IMR-90 (cell line): ENCODE data around the gene USP35. TPM values are rescaled to one million over a fixed set of nuclear protein-coding genes. Genes with fewer than 3 reads are reported as not detected.

Experiments used
- ATAC-seq: fragments of 200-7000 bp; cut with Tn5 transposase; 2 replicates; pipeline ENCODE4 v1.9.1; 2020; ENCODE audit warnings: low read depth, mild to moderate bottlenecking, moderate library complexity
- BruUV-seq: library from RNA; stranded (reverse); fragments of 400-500 nt; replicated peaks from 2 replicates; lab custom pipeline; 2021; lab: Mats Ljungman, UMichigan
- CTCF ChIA-PET: fragments of 300-600 bp; formaldehyde crosslinking; extraction: SDS; loops from one replicate; lab custom pipeline; 2021; ENCODE audit warnings: antibody characterized with exemption; lab: Yijun Ruan, JAX
- POLR2A ChIA-PET: fragments of 300-600 bp; sonication (Branson Sonifier 250); formaldehyde crosslinking; loops from one replicate; lab custom pipeline; 2022; ENCODE audit warnings: antibody characterized with exemption; ENCODE audit not compliant: unreplicated experiment; lab: Charles Lee
- DNase-seq: peaks from one replicate; pipeline ENCODE4 v3.0.0; 2013
- H2AFZ ChIP-seq: replicated peaks from 2 replicates; pipeline ENCODE3; 2013; ENCODE audit warnings: low read length, mild to moderate bottlenecking; ENCODE audit not compliant: poor library complexity
- H2AK5ac ChIP-seq: 2 replicates; pipeline ENCODE4 v1.6.1; 2013; ENCODE audit warnings: low read depth, low read length, inconsistent platforms
- H2AK9ac ChIP-seq: replicated peaks from 2 replicates; pipeline ENCODE3; 2013; ENCODE audit warnings: mild to moderate bottlenecking, low read depth, low read length, moderate library complexity; ENCODE audit not compliant: poor library complexity
- H2BK120ac ChIP-seq: 2 replicates; pipeline ENCODE4 v1.6.1; 2013; ENCODE audit warnings: low read depth, low read length, inconsistent platforms
- H2BK15ac ChIP-seq: 3 replicates; pipeline ENCODE4 v1.6.1; 2013; ENCODE audit warnings: low read depth, low read length, inconsistent platforms
- H2BK20ac ChIP-seq: 2 replicates; pipeline ENCODE4 v1.6.1; 2013; ENCODE audit warnings: low read depth, mild to moderate bottlenecking, inconsistent platforms, low read length, moderate library complexity
- H2BK5ac ChIP-seq: 2 replicates; pipeline ENCODE4 v1.6.1; 2013; ENCODE audit warnings: mild to moderate bottlenecking, low read depth, low read length, inconsistent platforms; ENCODE audit not compliant: poor library complexity, severe bottlenecking
- H3K14ac ChIP-seq: replicated peaks from 2 replicates; pipeline ENCODE4 v1.6.1; 2013; ENCODE audit warnings: low read depth, low read length, inconsistent platforms
- H3K18ac ChIP-seq: 2 replicates; pipeline ENCODE4 v1.6.1; 2013; ENCODE audit warnings: low read depth, low read length, control low read depth
- H3K23ac ChIP-seq: 2 replicates; pipeline ENCODE4 v1.6.1; 2013; ENCODE audit warnings: low read depth, low read length, inconsistent platforms
- H3K27ac ChIP-seq: 2 replicates; pipeline ENCODE4 v1.5.1; 2013; ENCODE audit warnings: mild to moderate bottlenecking, control low read depth, low read length; ENCODE audit not compliant: insufficient read depth
- H3K27me3 ChIP-seq: 2 replicates; pipeline ENCODE4 v1.6.1; 2013; ENCODE audit warnings: low read length; ENCODE audit not compliant: control insufficient read depth, insufficient read depth
- H3K36me3 ChIP-seq: 2 replicates; pipeline ENCODE4 v1.6.1; 2013; ENCODE audit warnings: low read length, mixed read lengths; ENCODE audit not compliant: control insufficient read depth, insufficient read depth
- H3K4ac ChIP-seq: 2 replicates; pipeline ENCODE4 v1.6.1; 2013; ENCODE audit warnings: low read depth, low read length, inconsistent platforms
- H3K4me1 ChIP-seq: 2 replicates; pipeline ENCODE4 v1.6.1; 2013; ENCODE audit warnings: low read length, mixed read lengths; ENCODE audit not compliant: control insufficient read depth, insufficient read depth
- H3K4me2 ChIP-seq: 2 replicates; pipeline ENCODE4 v1.6.1; 2013; ENCODE audit warnings: low read depth, mild to moderate bottlenecking, control low read depth, low read length, moderate library complexity
- H3K4me3 ChIP-seq: 2 replicates; pipeline ENCODE4 v1.5.1; 2013; ENCODE audit warnings: low read depth, mild to moderate bottlenecking, control low read depth, low read length, moderate library complexity; ENCODE audit not compliant: insufficient read depth
- H3K56ac ChIP-seq: 2 replicates; pipeline ENCODE4 v1.6.1; 2013; ENCODE audit warnings: low read length, inconsistent platforms; ENCODE audit not compliant: insufficient read depth; ENCODE audit errors: extremely low read depth
- H3K79me1 ChIP-seq, 2 experiments: 2 replicates each; pipeline ENCODE4 v1.6.1; 2013; ENCODE audit warnings: low read length in 2 of 2, inconsistent platforms in 1 of 2, low read depth in 1 of 2
- H3K9ac ChIP-seq: 2 replicates; pipeline ENCODE4 v1.6.1; 2013; ENCODE audit warnings: low read depth, low read length, control low read depth
- H3K9me1 ChIP-seq: 2 replicates; pipeline ENCODE4 v1.6.1; 2013; ENCODE audit warnings: low read length, inconsistent platforms; ENCODE audit not compliant: insufficient read depth
- H3K9me3 ChIP-seq: 2 replicates; pipeline ENCODE4 v1.6.1; 2013; ENCODE audit warnings: low read length; ENCODE audit not compliant: control insufficient read depth, insufficient read depth
- H4K20me1 ChIP-seq: 2 replicates; pipeline ENCODE4 v1.6.1; 2013; ENCODE audit warnings: low read length, inconsistent platforms; ENCODE audit not compliant: insufficient read depth
- H4K5ac ChIP-seq: 2 replicates; pipeline ENCODE4 v1.6.1; 2013; ENCODE audit warnings: mild to moderate bottlenecking, low read depth, low read length, control low read depth
- H4K8ac ChIP-seq, 2 experiments: 2 replicates each; pipeline ENCODE4 v1.6.1; 2013; ENCODE audit warnings: low read depth in 2 of 2, low read length in 2 of 2, control low read depth in 1 of 2, inconsistent platforms in 1 of 2
- H4K91ac ChIP-seq: 2 replicates; pipeline ENCODE4 v1.6.1; 2013; ENCODE audit warnings: low read depth, low read length, inconsistent platforms; ENCODE audit not compliant: insufficient read depth
- FOS ChIP-seq: fragments of 150-350 bp; IDR thresholded peaks from 2 replicates; pipeline ENCODE4 v1.6.1; 2016; ENCODE audit warnings: low read depth, low read length
- MAFK ChIP-seq: IDR thresholded peaks from 2 replicates; pipeline ENCODE4 v1.6.1; 2012; ENCODE audit warnings: low read depth, low read length, improper control_type of control experiment
- MAZ ChIP-seq: IDR thresholded peaks from 2 replicates; pipeline ENCODE4 v1.6.1; 2012; ENCODE audit warnings: low read depth, mild to moderate bottlenecking, low read length, improper control_type of control experiment, moderate library complexity, borderline replicate concordance
- NFE2L2 ChIP-seq: fragments of 150-350 bp; IDR thresholded peaks from 2 replicates; pipeline ENCODE4 v1.6.1; 2016; ENCODE audit warnings: low read depth, mild to moderate bottlenecking, low read length
- RAD21 ChIP-seq: IDR thresholded peaks from 2 replicates; pipeline ENCODE4 v1.6.1; 2012; ENCODE audit warnings: low read length, improper control_type of control experiment
- RFX5 ChIP-seq: IDR thresholded peaks from 2 replicates; pipeline ENCODE4 v1.8.0; 2012; ENCODE audit warnings: low read depth, mild to moderate bottlenecking, low read length, moderate library complexity
- WGBS, 2 experiments: methylation state at CpG; one replicate each; pipeline versions ENCODE4 v1.1.5 to v1.1.7; 2013; ENCODE audit warnings: missing lambda C conversion rate in 2 of 2; ENCODE audit not compliant: insufficient read length in 1 of 2; ENCODE audit errors: extremely low coverage in 2 of 2; 5-methylcytosine and 5-hydroxymethylcytosine counted together
- dilution Hi-C: fragments of 300-500 bp; cut with HindIII; formaldehyde crosslinking; loops from one replicate; pipeline ENCODE4 v1.14.3; 2018; ENCODE audit warnings: low sequenced_read_pairs; ENCODE audit not compliant: unreplicated experiment
- in situ Hi-C: fragments of 300-500 bp; cut with MboI; formaldehyde crosslinking; loops from 3 replicates; pipeline ENCODE4 v1.14.3; 2019; ENCODE audit warnings: low sequenced_read_pairs, inconsistent platforms, mixed read lengths
- intact Hi-C: fragments of 100-400 bp; cut with micrococcal nuclease; formaldehyde crosslinking; loops from 2 replicates; pipeline ENCODE4 v1.10.0; 2022
- polyA plus RNA-seq, 3 experiments: library from polyadenylated mRNA; depleted of rRNA; stranded (reverse); fragments of >200 nt; gene quantifications; 2 replicates each; pipeline ENCODE4 v1.2.3, GENCODE V29; 2012; ENCODE audit warnings: low replicate concordance in 1 of 3
- total RNA-seq: library from RNA; depleted of rRNA; stranded (reverse); fragments of >200 nt; gene quantifications from 2 replicates; pipeline ENCODE4 v1.2.3, GENCODE V29; 2012
- TF ChIP-seq, protein P1 (sequence below): conservative IDR thresholded peaks from 2 replicates; pipeline ENCODE4 v1.5.1; 2012; ENCODE audit warnings: mild to moderate bottlenecking, low read depth, low read length, improper control_type of control experiment
- TF ChIP-seq, protein P2 (sequence below): fragments of 150-350 bp; IDR thresholded peaks from 2 replicates; pipeline ENCODE4 v1.6.1; 2016; ENCODE audit warnings: low read depth, mild to moderate bottlenecking, low read length, moderate library complexity, borderline replicate concordance

The USP35 gene
- total and polyA plus RNA-seq, 2 of the 4 experiments (the other 2 are of a cell fraction) = 2.7 to 11.3 TPM

DNA sequence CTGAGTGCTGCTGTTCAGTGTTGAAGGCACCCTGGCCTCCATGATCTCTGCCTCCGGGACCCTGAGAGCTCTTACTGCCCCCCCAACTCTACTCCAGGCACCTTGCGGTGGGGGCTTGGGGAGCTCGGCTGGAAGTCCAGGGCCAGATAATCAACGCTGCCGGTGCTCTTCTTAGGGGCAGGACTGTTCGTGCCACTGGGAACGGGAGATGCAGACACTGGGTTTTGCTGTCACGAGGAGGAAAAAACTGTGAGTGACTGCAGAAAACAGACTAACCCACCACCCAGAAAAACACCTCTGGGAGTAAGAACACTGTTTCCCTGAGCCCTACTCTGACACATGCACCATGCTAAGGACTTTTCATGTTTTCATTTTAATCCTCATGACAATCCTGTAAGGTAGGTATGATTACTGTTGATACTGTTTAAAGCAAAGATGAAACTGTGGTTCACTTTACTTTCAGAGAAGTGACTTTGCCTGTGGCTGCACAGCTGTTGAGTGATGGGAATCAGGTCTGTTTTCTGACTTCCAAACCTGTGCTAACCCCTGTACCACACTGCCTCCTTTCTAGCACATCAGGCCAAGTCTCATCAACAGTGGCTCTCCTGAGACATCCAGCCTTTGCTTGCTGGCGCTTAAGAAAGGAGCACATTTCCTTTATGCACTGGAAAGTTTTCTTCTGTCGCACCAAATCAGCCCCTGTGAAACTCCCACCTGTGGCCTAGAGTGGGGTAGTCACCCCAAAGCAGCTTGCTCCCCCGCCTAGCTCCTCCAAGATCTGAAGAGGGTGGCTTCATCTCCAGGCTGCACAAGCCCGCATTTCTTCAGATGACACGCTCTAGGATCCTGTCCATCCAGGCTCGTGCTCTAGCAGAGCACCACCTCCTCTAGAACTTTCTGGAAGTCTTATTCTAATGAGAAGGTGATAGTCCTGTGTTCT is 31.8 kb downstream of the USP35 start:
- no peak overlapping the region for H2BK5ac ChIP-seq
- H3K79me1 ChIP-seq = peaks cover 0 to 8% of the 10 kb centered on the region in 2 experiments; a peak in 1 of 4 replicates
- H4K91ac ChIP-seq = no peak overlapping the region
- H3K4me2 ChIP-seq = no peak overlapping the region
- intact Hi-C loops = no loop called here
- H3K9me1 ChIP-seq = peaks cover 19% of the 10 kb centered on the region; the same call in 1 of the 2 replicates
- no peak overlapping the region for H3K18ac ChIP-seq
- no peak for ATAC-seq
- 95% methylated on average over 4 of the region's 14 CpGs; no CpG with 5 or more reads in 1 of the 2 experiments for WGBS, 2 experiments
- H3K9ac ChIP-seq = no peak overlapping the region
- no peak overlapping the region for H2BK20ac ChIP-seq
- no peak for TF ChIP-seq MAZ
- no peak for TF ChIP-seq FOS
- TF ChIP-seq, protein P1, sequence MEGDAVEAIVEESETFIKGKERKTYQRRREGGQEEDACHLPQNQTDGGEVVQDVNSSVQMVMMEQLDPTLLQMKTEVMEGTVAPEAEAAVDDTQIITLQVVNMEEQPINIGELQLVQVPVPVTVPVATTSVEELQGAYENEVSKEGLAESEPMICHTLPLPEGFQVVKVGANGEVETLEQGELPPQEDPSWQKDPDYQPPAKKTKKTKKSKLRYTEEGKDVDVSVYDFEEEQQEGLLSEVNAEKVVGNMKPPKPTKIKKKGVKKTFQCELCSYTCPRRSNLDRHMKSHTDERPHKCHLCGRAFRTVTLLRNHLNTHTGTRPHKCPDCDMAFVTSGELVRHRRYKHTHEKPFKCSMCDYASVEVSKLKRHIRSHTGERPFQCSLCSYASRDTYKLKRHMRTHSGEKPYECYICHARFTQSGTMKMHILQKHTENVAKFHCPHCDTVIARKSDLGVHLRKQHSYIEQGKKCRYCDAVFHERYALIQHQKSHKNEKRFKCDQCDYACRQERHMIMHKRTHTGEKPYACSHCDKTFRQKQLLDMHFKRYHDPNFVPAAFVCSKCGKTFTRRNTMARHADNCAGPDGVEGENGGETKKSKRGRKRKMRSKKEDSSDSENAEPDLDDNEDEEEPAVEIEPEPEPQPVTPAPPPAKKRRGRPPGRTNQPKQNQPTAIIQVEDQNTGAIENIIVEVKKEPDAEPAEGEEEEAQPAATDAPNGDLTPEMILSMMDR = no peak
- no peak for TF ChIP-seq RFX5
- TF ChIP-seq, protein P2, sequence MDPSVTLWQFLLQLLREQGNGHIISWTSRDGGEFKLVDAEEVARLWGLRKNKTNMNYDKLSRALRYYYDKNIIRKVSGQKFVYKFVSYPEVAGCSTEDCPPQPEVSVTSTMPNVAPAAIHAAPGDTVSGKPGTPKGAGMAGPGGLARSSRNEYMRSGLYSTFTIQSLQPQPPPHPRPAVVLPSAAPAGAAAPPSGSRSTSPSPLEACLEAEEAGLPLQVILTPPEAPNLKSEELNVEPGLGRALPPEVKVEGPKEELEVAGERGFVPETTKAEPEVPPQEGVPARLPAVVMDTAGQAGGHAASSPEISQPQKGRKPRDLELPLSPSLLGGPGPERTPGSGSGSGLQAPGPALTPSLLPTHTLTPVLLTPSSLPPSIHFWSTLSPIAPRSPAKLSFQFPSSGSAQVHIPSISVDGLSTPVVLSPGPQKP = no peak
- no peak for TF ChIP-seq MAFK
- TF ChIP-seq NFE2L2 = no peak
- no peak for TF ChIP-seq RAD21
- ChIA-PET CTCF (no interaction called here), POLR2A (no interaction called here)
- no peak for DNase-seq
- no peak overlapping the region for H2BK120ac ChIP-seq
- no peak overlapping the region for H4K5ac ChIP-seq
- peaks cover 74% of the 10 kb centered on the region for H3K36me3 ChIP-seq
- H2AK5ac ChIP-seq = no peak overlapping the region
- no peak overlapping the region for H4K8ac ChIP-seq
- H4K20me1 ChIP-seq = peaks cover 3% of the 10 kb centered on the region; the same call in 1 of the 2 replicates
- dilution Hi-C loops = no loop called here
- in situ Hi-C loops = loop anchor here (10.0 kb wide), 1 partner anchor 344 kb away; no protein-coding TSS in a partner anchor
- H3K4me1 ChIP-seq = no peaks in the 10 kb centered on the region
- H3K56ac ChIP-seq = no peak overlapping the region
- no peak overlapping the region for H3K14ac ChIP-seq
- H3K27me3 ChIP-seq = no peaks in the 10 kb centered on the region
- H2BK15ac ChIP-seq = no peak overlapping the region
- H3K9me3 ChIP-seq = no peaks in the 10 kb centered on the region
- H3K23ac ChIP-seq = no peak overlapping the region
- no peak overlapping the region for H3K4me3 ChIP-seq
- no TSS peak for BruUV-seq
- H3K4ac ChIP-seq = no peak overlapping the region
- no peak overlapping the region for H2AFZ ChIP-seq
- H2AK9ac ChIP-seq = no peak overlapping the region
- H3K27ac ChIP-seq = no peak overlapping the region
